ENCODE measurements around the gene TMC7.
"Not testable (repeated sequence)": the region's sequence is repeated elsewhere in the genome, so short reads cannot be mapped to it uniquely, and the experiment has no call there.

TMC7 gene
- 0.04 to 0.15 reads per million in 2 donors for total RNA-seq

GRCh38 chr16:18983565-18984434 is at the start of gene TMC7:
Gene TMC7, plus strand, starts transcription at chr16:18983934. Its CDS starts 130 bp downstream, at chr16:18984064.
- no peak for DNase-seq

- DNase-seq: no peak
Observed at GRCh38 chr16:18936727-18937340, 46.9 kb upstream of the TMC7 start.

- no peak for DNase-seq
Observed at GRCh38 chr16:18937390-18937789, 46.3 kb upstream of the TMC7 start.

GRCh38 chr16:18938986-18939385 is 44.7 kb upstream of the TMC7 start:
- no peak for DNase-seq

GRCh38 chr16:18941471-18941870 is 42.3 kb upstream of the TMC7 start:
- no peak for DNase-seq

GRCh38 chr16:18942061-18942460 is 41.7 kb upstream of the TMC7 start:
- DNase-seq: no peak

- no peak for DNase-seq
Observed at GRCh38 chr16:18943414-18943813, 40.3 kb upstream of the TMC7 start.

GRCh38 chr16:18945233-18945632 is 38.5 kb upstream of the TMC7 start:
- no peak for DNase-seq

- no peak for DNase-seq
Observed at GRCh38 chr16:18948372-18949020, 35.2 kb upstream of the TMC7 start.

- DNase-seq: no peak
Observed at GRCh38 chr16:18950469-18951185, 33.1 kb upstream of the TMC7 start.

- no peak for DNase-seq
Observed at GRCh38 chr16:18953547-18953946, 30.2 kb upstream of the TMC7 start.

GRCh38 chr16:18955874-18956580 is 27.7 kb upstream of the TMC7 start:
- not testable (repeated sequence) for DNase-seq

- DNase-seq: not testable (repeated sequence)
Observed at GRCh38 chr16:18956658-18957241, 27.0 kb upstream of the TMC7 start.

GRCh38 chr16:18958621-18959029 is 25.1 kb upstream of the TMC7 start:
- no peak for DNase-seq

- no peak for DNase-seq
Observed at GRCh38 chr16:18959031-18959505, 24.7 kb upstream of the TMC7 start.

- no peak for DNase-seq
Observed at GRCh38 chr16:18965555-18965954, 18.2 kb upstream of the TMC7 start.

- DNase-seq: no peak
Observed at GRCh38 chr16:18966791-18967190, 16.9 kb upstream of the TMC7 start.

- peak; percentile 52 for DNase-seq
Observed at GRCh38 chr16:18969050-18969854, 14.5 kb upstream of the TMC7 start.

GRCh38 chr16:18969855-18970240 is 13.9 kb upstream of the TMC7 start:
- no peak for DNase-seq

GRCh38 chr16:18975109-18975508 is 8.6 kb upstream of the TMC7 start:
- no peak for DNase-seq

GRCh38 chr16:18979936-18980335 is 3.8 kb upstream of the TMC7 start:
- no peak for DNase-seq
